GM13976 (cell line): ENCODE data around the gene PTPN3.

Experiments
- DNase-seq: peaks from one replicate; pipeline ENCODE4 v3.0.0; 2012; ENCODE audit warnings: low spot score
- in situ Hi-C: fragments of 300-500 bp; cut with MboI; formaldehyde crosslinking; loops from one replicate; pipeline ENCODE4 v1.12.0; 2022; ENCODE audit warnings: low sequenced_read_pairs, mixed read lengths, inconsistent platforms; ENCODE audit not compliant: unreplicated experiment
- TF ChIP-seq, protein P1 (sequence below): IDR thresholded peaks from 2 replicates; pipeline ENCODE4 v1.5.1; 2012; ENCODE audit warnings: borderline replicate concordance, mild to moderate bottlenecking; ENCODE audit not compliant: insufficient read depth; ENCODE audit errors: extremely low read depth, missing control alignments, control extremely low read depth

The PTPN3 gene

DNA sequence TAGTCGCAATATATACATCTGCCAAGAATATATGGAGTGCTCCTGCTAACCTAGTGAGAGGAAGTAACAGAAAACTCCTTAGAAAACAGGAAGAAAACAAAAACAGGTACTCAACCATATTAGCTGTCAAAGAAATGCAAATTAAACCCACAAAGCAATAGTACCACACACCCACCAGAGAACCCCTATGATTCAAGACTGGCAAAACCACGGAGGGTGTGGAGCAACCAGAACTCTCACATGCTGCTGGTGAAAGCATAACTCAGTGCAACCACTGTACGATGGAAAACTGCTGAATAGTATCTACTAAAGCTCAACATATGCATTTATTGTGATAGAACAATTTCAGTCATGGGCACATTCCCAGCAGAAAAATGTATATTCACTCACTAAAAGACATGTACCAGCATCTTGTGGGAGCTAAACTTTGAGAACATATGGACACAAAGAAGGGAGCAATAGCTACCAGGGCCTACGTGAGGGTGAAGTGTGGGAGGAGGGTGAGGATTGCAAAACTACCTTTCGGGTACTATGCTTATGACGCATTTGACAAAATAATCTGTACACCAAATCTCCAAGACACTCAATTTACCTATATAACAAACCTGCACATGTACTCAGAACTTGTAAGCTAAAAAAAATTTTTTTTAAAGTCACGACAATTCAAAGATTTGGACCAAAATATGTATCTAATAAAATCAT lies 34.0 kb downstream of the PTPN3 start:
- in situ Hi-C loops = no loop called here
- DNase-seq = no peak
- TF ChIP-seq, protein P1, sequence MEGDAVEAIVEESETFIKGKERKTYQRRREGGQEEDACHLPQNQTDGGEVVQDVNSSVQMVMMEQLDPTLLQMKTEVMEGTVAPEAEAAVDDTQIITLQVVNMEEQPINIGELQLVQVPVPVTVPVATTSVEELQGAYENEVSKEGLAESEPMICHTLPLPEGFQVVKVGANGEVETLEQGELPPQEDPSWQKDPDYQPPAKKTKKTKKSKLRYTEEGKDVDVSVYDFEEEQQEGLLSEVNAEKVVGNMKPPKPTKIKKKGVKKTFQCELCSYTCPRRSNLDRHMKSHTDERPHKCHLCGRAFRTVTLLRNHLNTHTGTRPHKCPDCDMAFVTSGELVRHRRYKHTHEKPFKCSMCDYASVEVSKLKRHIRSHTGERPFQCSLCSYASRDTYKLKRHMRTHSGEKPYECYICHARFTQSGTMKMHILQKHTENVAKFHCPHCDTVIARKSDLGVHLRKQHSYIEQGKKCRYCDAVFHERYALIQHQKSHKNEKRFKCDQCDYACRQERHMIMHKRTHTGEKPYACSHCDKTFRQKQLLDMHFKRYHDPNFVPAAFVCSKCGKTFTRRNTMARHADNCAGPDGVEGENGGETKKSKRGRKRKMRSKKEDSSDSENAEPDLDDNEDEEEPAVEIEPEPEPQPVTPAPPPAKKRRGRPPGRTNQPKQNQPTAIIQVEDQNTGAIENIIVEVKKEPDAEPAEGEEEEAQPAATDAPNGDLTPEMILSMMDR = no peak

DNA sequence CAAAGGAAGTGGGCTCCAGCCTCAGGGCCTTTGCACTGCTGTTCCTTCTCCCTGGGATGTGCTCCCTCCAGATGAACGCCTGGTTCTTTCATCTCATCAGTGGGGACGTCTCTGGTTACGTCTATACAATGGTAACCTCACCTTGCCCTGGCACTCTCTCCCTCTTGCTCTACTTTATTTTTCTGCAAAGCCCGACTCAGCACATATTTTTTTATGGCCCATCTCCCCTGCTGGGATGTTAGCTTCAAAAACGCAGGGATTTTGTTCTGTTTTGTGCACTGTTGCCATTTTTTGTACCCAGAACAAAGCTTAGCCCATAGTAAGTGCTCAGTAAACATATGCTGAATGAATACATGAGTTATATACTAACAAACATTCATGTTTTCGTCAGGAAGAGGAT lies 37.5 kb downstream of the PTPN3 start:
- TF ChIP-seq, protein P1 = no peak
- no peak for DNase-seq
- in situ Hi-C loops = no loop called here

DNA sequence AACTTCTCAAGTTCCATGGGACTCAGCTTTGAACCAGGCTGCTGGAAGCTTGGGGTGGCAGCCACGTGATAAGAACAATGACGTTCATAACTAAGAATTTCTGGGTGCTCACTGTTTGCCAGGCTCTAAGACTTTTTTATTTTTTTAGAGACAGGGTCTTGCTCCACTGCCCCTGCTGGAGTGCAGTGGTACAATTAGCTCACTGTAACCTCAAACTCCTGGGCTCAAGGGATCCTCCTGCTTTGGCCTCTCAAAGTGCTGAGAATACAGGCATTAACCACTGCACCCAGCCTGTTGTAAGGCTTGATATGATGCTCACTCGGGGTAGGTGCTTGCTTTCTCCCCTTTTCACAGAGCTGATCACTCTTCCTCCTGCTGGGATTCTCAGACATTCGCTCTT lies 38.7 kb downstream of the PTPN3 start:
- in situ Hi-C loops = no loop called here
- TF ChIP-seq, protein P1 = no peak
- no peak for DNase-seq

DNA sequence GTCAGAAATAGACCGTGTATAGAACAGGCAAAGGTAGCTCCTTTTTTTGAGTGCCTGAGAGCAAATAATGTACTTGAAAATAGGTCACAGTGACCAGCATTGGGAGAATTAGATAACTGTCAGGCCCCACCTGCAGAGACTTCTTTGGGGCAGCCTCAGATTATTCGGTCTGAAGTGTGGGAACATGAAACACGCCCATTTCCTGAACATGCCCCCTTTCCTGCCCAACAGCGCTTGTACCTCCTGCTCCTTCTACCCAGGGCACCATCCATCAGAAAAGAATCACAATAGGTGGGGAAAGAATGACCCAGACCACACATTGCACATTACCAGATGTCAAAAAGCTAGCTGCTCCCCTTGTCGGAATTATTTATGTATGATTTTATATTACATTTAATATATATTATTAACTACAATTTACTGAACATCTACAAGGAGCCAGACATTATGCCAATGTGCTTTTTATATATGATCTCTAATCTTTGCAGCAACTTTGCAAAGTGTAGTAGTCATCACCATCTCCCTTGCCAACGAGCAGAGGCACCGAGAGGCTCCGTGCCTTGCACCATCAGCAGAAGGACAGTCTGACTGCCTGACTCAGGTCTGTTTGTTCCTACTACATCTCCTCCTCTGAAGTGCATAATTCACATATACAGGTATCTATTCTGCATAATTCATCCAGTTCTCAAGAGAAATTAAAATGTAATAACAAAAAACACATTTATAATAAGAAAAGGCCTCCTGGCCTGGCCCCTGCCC lies 39.5 kb downstream of the PTPN3 start:
- in situ Hi-C loops = no loop called here
- TF ChIP-seq, protein P1 = no peak

DNA sequence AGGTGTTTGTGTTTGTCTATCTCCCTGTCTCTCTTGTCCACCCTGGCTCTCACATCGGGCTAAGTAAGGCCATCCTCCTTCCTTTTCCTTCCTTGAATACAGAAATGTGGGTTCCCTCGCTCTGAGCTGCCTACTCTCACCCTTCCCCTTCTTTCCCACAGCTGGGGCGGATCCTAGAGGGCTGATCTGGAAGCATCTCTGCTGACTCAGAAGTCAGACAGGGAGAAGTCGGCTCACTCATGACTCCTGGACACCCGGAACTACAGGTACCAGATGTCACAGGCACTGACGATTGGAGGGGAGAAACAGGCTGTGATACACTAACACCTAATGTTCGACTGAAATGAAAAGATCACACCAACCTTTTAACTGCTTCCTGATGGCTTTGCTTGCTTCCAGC lies 41.3 kb downstream of the PTPN3 start:
- DNase-seq = no peak
- in situ Hi-C loops = no loop called here

More for the DNA sequence above, 39.5 kb downstream of the PTPN3 start:
- no peak for DNase-seq

DNA sequence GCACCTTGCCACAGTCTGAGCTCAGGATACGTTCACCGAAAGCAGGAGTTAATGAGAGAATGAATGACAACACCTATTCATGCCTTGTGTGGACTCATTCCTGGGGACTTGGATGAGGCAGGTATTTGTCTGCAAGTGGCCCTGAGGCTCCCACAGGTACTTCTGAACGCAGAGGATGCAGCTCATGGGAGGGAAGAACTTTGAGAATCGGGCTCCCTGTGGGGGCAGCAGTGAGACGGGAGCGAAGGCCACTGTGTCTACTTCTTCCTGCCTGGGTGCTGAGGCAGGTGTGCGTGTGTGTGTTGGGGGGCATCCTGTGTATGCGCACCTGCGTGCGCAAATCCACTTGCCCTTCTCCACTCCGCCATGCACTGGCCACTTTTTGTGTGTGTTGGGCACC lies 42.2 kb downstream of the PTPN3 start:
- in situ Hi-C loops = no loop called here
- TF ChIP-seq, protein P1 = no peak
- DNase-seq = no peak

More for the DNA sequence above, 41.3 kb downstream of the PTPN3 start:
- TF ChIP-seq, protein P1 = no peak
